IPS-NIHi7 (cell line): ENCODE results near the gene CD9.

ENCODE experiments used
- DNase-seq: peaks from one replicate; pipeline ENCODE4 v3.0.0; 2012; ENCODE audit warnings: mixed read lengths; ENCODE audit errors: extremely low spot score

Gene CD9

DNA sequence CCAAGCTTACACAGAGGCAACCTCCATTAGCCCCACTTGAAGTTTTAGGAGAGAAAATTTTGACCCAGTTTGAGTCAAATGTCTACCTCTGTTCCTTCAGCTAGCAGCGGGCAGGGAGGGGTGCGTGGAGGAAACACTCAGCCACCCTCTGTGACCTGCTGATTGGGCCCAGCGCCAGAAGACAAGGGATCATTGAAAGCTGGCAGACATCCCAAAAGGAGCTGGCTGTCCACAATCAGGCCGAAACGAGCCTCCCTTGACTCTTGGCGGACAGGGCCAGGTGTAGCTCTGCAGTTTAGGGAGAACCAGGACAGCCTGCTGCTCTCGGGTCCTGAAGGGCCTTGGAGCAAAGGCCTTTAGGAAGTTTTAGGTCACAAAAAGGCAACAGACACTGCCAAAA is 41.3 kb downstream of the CD9 start:
- no peak for DNase-seq

DNA sequence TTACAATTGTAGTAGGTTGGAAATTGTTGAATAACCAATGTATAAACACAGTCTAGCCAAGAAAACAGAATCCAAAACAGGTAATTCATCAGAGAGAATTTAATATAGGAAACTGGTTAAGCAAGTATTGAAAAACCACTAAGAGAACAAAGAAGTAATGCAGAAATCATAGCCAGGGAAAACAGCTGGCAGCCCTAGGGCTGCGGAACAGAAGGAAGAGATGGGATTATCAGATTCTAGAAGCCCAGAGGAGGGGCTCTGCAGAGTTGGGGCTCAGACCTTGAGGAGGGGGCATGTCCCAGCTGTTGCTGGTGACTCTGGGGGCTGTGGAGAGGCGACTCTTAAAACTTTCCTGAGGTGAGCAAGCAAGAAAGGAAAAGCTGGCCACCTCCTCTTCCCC is 49.4 kb downstream of the CD9 start:
- no peak for DNase-seq

DNA sequence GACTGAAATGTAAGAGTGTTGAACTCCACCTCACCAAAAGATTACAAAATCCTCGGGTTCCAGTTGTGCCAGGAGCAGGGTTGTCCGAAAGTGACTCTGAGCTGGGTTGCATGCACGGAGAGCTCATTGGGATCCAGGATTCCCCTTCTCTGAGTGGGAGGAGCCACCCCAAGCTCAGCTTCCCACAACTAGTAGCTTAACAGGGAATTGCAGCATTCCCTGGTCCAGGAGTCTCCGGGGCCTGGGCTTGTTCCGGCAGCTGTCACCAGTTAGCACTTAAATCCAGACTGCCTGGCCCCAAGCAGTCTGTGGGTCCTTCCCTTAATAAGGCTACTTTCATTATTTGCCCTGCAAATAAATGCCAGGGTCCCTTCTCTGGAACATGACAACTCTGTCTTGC is 50.1 kb downstream of the CD9 start:
- DNase-seq, result peak; percentile 48

DNA sequence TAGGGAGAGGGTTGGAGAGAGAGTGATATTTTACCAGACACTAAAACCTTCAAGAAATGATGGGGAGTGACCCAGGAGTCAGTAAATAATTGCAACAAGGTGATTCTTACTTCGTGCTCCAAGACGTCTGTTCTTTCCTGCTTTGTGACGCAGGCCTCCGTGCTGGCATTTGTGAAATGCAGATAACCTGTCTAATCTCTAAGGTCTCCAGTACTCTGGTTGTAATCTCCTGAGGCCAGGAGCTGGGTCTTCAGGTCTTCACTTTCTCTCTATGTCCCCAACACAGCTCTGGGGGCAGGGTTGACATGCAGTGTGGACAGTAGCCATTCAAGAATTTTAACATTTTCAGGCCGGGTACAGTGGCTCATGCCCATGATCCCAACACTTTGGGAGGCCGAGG is 53.1 kb downstream of the CD9 start:
- no peak for DNase-seq

DNA sequence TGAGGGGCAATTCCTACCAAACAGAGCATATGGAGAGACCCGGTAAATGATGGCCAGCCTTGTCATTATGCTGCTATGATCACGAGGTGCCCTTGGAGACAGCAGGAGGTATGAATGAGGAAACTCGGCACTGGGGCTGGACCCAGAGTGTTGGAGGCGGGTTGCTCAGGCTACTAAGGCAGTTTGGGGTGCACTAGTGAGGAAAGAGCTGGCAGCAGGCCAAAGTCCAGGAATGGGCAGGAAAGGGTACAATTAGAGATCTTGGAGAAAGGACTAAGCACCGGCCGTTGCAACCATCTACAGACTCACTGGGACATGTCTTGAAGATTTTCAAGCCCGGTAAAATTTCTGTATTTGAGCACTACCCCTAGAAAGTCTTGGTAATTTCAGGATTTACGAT is 54.3 kb downstream of the CD9 start:
- DNase-seq, result no peak

DNA sequence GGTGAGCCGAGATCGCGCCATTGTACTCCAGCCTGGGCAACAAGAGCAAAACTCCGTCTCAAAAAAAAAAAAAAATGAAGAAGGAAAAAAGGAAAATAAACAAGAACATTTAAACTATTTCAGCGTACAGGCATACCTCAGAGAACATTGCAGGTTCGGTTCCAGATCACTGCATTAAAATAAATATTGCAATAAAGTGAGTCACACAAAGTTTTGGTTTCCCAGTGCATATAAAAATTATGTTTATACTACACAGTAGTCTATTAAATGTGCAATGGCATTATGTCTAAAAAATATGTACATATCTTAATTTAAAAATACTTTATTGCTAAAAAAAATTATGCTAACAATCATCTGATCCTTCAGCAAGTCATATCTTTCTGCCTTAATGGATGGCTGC is 56.8 kb downstream of the CD9 start:
- no peak for DNase-seq

DNA sequence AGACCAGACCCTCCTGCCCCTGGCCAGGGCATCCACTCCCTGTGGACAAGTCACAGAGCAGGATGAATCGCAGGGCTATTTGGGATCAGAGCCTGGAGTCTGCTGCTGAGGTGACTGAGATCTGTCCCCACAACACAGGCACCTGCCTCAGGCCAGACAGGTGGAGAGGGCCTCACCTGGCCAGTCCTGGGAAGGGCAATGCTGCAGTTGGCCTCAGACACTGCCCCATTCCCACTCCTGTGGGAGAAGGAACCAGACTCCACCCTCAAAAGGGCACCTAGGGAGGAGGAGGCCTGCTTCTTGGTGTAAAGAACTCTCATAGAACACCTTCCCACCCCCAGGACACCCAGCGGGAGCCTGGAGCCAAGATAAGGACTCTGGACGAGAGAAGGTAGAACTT is 62.0 kb downstream of the CD9 start:
- no peak for DNase-seq

DNA sequence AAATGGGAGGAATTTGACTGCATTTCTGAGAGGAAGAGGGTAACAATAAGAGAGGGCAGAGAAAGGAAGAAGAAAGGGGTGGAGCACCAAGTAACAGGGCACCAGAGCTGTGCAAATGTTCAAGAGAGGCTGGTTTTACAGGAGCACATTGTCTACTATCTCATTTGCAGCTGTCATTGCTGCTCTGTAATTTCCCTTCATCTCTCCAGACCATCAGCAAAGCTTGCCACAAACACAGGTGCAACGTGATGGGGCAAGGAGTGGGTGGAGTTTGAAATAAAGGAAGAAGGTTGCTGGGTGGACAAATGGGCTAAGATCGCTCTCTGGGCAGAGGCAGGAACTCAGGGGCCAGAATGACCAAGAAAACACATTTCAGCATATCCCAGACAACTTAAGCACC is 62.4 kb downstream of the CD9 start:
- no peak for DNase-seq

DNA sequence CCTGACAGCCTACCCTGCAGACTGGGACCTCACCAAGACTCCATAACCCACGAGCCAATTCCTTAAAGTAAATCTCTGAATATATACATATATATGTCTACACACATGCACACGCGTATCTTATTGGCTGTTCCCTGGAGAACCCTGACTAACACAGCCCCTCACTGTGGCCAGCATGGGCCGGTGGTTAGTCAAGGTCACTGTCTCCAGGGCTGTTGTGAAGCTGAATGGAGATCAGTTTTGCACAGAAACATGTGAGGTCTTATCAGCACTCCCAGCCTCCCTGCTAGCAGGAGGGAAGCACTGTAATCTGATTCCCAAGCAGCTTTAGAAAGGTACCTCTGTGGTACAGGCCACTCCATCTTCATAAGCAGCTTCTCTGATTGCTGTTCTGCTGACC is 63.7 kb downstream of the CD9 start:
- no peak for DNase-seq

DNA sequence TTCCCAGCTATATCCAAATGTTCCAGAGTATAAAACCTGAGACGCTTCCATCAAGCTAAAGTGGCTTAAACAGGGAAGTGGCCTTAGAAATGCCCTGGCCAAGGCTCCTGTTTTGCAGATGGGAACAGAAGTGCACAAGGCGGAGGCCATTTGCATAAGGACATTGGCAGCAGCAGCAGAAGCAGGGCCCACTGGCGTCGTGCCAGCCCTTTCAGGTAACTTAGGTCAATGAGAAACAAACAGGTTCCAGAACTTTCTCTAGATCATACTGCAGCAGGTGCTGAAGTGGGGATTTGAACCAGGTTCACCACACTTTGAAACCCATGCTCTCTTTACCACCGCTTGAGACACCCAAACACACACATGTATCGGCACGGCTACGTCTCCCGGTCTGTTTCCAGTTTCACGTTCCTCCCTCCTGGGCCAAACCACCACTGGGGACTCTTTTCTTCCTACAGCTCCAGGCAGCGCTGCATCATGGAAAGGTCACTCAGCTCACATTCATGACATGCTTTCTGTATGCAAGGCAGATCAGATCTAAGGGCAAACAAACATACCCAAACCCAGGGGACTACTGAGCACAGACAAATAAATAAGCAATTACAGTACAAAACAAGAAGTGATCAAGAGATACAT is 64.3 kb downstream of the CD9 start:
- DNase-seq, result no peak

DNA sequence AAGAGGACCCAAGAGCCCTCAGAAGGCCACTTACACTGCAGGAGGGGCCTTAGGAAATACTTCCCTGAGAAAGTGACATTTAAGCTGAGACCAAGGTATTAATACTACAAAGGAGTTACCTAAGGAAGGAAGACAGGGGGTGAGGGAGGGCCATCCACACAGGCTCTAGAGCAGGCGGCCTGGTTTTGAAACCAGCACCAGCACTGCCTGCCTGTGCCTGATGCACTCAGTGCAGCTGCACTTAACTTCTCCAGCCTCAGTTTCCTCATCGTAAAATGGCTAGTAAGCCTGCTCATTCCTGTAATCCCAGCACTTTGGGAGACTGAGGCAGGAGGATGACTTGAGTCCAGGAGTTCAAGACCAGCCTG is 64.8 kb downstream of the CD9 start:
- no peak for DNase-seq

DNA sequence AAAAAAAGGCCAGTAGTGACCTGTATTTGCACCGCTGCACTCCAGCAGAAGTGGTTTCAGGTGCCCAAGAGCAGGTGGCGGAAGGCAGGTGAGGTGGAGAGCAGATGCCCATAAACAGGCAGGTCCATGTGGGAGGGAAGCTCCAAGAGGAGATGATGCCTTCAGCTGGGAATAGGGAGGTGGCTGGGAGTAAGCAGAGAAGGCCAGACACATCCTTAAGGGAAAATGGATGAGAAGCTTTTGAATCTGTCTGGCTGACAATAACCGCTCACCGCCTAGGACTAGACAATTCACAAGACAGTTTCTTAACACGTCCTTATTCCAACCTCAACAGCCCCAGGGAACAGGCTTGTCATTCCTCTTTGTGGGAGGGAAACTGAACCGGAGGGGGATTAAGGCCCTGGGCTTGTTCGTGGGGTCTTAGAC is 66.4 kb downstream of the CD9 start:
- no peak for DNase-seq

DNA sequence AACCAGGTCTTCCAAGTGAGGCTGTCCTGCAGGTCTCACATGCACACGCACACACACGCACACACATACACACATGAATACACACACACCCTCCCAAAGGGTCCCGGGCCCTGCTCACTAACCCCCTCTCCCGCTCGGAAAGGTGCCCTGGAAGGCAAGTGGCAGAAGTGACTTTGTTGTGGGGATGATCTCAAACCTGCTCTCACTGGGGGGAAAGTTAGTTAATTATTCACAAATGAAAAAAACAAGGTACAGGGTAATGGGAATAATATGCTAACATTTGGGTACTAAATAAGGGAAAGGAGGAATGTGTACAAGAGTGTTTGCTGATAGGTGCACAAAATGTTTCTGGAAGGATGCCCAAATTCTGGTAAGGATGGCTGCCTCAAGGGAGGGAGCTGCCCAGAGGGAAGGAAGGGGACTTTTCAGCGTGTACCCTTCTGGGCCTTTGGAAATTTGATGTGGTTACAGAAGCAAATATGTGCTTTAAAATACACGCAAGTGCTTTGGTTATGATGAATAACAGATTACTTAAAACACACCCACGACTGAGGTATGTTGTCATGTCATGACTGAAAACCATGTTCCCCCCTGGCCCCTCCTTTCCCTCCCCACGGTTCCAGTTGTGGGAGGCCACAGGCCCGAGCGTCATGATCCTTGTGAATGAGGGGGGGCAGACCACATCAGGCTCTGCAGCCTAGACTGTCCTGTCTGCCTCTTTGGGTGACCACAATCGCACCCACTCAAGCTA is 66.9 kb downstream of the CD9 start:
- DNase-seq, result no peak

DNA sequence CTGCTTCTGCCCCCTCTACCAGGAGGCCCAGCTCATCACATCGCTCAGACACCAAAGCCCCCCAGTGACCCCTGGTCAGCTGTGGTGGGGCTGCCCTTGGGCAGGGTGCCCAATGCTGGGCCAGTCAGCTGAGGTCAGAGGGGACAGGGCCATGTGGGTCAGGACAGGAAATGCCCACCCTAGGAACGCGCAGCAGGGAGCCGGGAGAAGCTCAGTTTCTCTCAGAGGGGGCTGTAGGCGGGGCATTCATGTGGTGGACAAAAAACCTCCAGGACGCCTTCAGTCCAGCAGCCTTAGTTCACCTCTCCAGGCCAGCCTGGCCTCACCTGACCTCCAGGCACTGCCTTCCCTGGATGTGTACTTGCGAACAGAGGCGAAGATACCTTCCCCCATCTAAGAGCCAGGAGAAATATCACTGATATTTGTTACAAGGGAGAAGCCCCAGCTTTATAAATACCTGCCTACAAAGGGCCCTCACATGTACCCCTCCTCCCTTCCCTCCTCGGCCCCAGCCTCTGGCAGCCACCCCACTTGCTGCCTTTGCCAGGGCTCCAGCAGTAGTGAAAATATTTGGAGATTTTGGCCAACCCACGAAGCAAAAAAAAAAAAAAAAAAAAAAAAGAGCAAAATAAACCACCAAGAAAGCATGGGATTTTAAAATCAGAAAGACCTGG is 68.4 kb downstream of the CD9 start:
- DNase-seq, result no peak

DNA sequence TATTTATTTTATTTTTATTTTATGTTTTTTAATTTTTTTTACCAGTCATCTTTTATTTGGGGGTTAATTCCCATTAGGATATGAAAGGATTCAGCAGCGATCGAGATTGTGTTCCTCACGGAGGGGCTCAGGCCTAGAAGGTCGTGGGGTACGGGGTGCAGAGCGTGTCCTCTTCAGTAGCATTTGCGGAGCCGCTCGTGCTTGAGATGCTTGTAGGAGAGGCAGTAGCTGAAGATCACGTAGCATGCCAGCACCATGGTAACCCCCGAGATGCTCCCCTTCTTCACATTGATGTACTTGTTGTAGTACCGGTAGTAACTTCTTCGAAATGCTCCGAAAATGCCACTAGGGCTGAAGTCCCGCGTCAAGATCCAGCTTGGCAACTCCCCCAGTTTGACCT is 69.8 kb downstream of the CD9 start:
- no peak for DNase-seq

DNA sequence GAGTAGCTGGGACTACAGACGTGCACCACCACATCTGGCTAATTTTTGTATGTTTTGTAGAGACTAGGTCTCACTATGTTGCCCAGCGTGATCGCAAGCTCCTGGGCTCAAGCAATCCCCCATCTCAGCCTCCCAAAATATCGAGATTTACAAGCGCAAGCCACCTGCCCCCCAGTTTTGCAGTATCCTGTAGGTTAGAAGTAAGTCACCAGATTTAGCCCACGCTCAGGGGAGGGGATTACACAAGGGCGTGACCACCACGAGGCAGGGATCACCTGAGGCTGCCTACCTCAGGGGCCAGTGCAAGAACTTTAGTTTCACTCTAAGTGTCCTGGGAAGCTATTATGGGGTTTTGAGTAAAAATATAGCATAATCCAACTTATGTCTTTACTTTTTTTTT is 71.1 kb downstream of the CD9 start:
- no peak for DNase-seq

DNA sequence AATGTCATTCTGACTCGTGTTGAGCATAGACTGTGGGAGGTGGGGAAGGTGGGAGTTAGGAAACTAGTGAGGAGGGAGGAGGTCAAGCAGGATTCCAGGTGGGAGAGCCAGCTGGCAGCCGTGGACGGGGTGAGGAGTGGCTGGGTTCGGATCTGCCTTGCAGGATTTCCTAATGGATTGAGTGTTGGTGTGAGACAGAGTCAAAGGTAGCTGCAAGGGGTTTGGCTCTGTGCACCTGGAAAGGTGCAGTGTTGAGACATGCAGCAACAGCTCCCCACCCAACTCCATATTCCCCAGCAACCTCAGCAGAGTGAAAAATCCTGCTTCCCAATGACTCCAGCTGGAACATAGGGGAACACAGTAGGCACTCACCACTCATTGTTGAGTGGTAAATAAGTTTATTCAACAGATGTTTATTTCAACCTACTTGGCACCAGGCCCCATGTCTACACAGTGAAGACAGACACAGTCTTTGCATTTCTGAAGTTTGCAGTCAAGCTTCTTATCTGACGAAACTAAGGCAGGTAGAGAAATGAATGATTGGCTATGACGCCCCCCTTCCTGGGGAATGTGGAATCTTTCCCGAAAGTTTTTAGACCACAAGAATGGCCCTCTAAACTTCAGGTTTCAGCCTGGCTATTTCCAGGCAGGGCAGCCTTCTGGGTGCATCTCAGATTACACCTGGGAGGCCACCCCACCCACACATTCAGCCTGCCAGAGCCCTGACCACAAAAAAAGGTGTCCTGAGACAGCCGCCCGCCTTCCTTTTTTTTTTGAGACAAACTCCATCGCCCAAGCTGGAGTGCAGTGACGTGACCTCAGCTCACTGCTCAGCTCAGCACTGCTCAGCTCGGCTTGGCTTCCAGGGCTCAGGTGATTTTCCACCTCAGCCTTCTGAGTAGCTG is 72.4 kb downstream of the CD9 start:
- peak; percentile 14 for DNase-seq

DNA sequence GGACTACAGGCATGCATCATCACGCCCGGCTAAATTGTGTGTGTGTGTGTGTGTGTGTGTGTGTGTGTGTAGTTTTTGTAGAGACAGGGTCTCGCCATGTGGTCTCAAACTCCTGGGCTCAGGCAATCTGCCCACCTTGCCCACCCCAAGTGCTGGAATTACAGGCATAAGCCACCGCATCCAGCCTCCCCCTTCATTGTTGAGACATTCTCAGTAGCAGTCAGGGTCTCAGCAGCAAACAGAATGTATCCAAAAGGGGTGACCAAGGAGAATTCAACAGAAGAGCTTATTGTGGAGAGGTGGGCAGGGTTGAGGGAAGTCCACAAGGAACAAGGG is 73.0 kb downstream of the CD9 start:
- DNase-seq, result no peak

DNA sequence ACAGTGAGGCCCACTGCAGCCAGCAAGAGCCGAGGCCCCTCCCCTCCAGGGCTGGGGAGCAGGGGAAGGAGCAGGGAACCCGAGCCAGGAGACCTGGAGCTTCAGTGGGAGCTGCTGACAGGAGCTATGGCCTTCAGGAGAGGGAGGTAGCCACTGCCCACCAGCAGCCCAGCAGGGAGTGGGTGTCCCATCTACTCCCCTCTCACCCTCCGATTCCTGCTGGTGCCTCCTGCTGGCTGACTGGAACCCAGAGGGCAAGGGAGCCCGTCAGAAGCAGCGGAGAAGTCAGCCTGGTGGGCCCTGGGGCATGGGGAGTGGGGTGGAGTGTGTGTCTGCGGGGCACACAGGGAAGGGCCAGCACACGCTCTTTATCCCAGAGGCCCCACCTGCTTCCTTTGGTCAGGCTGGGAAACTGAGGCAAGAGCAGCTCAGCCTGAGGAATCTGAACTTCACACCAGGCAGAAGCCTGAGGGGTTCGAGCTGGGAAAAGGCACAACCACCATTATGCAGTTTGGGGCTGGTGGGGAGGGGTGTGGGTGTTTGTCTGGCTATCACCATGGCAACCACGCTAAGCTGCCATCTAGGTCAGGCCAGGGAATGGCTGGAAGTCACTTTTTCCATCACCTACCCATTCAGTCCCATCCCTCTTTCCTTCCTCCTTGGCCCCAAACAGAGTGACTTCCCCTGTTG is 73.5 kb downstream of the CD9 start:
- DNase-seq, result peak; percentile 26

DNA sequence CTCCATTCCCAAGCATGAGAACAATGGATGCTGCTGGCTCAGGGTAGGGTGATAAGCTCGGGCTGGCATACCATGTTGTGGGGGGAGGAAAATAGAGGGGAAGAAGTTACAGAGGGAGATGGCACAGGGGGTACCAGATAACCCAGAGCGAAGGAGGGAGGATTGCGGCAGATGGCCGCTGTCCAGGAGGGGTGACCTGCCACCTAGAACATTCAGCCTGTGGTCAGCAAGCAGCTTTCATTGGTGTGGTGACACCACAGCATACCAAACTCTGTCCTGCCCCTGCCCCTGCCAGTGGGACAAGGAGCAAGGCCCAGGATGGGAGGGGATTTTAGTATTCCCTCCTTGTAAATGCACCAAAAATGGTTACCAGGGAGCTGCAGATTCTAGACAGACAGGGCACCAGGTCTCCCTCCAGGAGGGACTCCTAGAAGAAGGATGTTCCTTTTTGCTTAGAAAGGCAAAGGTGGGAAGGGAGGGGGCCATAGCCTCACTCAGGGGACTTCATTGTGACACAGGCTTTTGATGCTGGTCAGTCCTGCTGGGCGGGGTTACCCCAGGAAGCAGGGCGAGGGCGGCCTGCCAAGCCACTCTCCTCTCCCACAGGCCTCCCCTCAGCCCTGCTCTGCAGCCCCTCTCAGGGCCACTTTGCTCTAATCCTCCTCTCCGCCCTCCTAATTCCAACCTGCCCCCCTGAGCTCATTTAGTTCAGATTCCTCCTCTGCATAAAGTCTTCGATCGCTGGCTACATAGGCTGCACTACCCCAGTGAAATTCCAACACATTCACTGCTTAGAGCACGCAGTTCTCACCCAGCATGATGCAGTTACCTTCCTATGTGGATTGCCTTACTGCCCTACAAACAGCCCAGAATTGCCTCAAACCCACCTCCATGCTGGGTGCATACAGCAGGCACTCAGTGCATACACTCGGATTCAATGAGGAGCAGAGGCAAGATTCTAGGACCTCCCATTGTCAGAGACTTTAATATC is 74.3 kb downstream of the CD9 start:
- DNase-seq, result peak; percentile 14
